Umbilical cord (tissue), 2 donors: ENCODE results near the gene MAD1L1. TPM values are rescaled to one million over a fixed set of nuclear protein-coding genes. Genes with fewer than 3 reads are reported as not detected.
"Not testable (repeated sequence)": the region's sequence is repeated elsewhere in the genome, so short reads cannot be mapped to it uniquely, and the experiment has no call there.

Source experiments
- DNase-seq: peaks from one replicate; pipeline ENCODE4 v3.0.0-alpha.2; 2015; ENCODE audit warnings: low spot score
- total RNA-seq: library from RNA; depleted of rRNA; stranded (reverse); fragments of >200 nt; gene quantifications from one replicate; pipeline ENCODE4 v1.2.3, GENCODE V29; 2014; ENCODE audit warnings: low replicate concordance; ENCODE audit not compliant: insufficient read depth

Gene MAD1L1
- total RNA-seq, 1 donor from 2014 or later, result 23.8 TPM

- DNase-seq, result no peak
Observed at GRCh38 chr7:1844336-1844950, 388.3 kb downstream of the MAD1L1 start.

- DNase-seq, result no peak
Observed at GRCh38 chr7:1843921-1844335, 388.8 kb downstream of the MAD1L1 start.

- DNase-seq, result peak; percentile 26
Observed at GRCh38 chr7:1843271-1843861, 389.4 kb downstream of the MAD1L1 start.

GRCh38 chr7:1842321-1843221, 390.2 kb downstream of the MAD1L1 start:
- DNase-seq, result peak; percentile 52

- not testable (repeated sequence) for DNase-seq
Observed at GRCh38 chr7:1841286-1842021, 391.3 kb downstream of the MAD1L1 start.

- not testable (repeated sequence) for DNase-seq
Observed at GRCh38 chr7:1840744-1841143, 392.0 kb downstream of the MAD1L1 start.

- DNase-seq, result no peak
Observed at GRCh38 chr7:1839701-1840100, 393.0 kb downstream of the MAD1L1 start.

GRCh38 chr7:1838911-1839531, 393.7 kb downstream of the MAD1L1 start:
- not testable (repeated sequence) for DNase-seq

- not testable (repeated sequence) for DNase-seq
Observed at GRCh38 chr7:1838544-1838872, 394.2 kb downstream of the MAD1L1 start.

- not testable (repeated sequence) for DNase-seq
Observed at GRCh38 chr7:1837696-1838543, 394.8 kb downstream of the MAD1L1 start.

GRCh38 chr7:1831933-1832535, 400.7 kb downstream of the MAD1L1 start:
- not testable (repeated sequence) for DNase-seq

GRCh38 chr7:1831471-1831870, 401.3 kb downstream of the MAD1L1 start:
- not testable (repeated sequence) for DNase-seq

- DNase-seq, result not testable (repeated sequence)
Observed at GRCh38 chr7:1829668-1830067, 403.1 kb downstream of the MAD1L1 start.

- no peak for DNase-seq
Observed at GRCh38 chr7:1829111-1829510, 403.6 kb downstream of the MAD1L1 start.

GRCh38 chr7:1828170-1828569, 404.6 kb downstream of the MAD1L1 start:
- not testable (repeated sequence) for DNase-seq

GRCh38 chr7:1827521-1827981, 405.2 kb downstream of the MAD1L1 start:
- not testable (repeated sequence) for DNase-seq

GRCh38 chr7:1826931-1827330, 405.8 kb downstream of the MAD1L1 start:
- DNase-seq, result not testable (repeated sequence)

- DNase-seq, result no peak
Observed at GRCh38 chr7:1825897-1826741, 406.6 kb downstream of the MAD1L1 start.

GRCh38 chr7:1825647-1825896, 407.2 kb downstream of the MAD1L1 start:
- DNase-seq, result not testable (repeated sequence)
